ENCODE measurements around the gene RNF5. TPM values are rescaled to one million over a fixed set of nuclear protein-coding genes. Genes with fewer than 3 reads are reported as not detected.

Gene RNF5
- total and polyA plus RNA-seq, 9 of the 15 experiments (the other 6 are each of a cell fraction or from before 2014, with no cell fraction given): 62.2 to 245 (median 129) TPM

DNA sequence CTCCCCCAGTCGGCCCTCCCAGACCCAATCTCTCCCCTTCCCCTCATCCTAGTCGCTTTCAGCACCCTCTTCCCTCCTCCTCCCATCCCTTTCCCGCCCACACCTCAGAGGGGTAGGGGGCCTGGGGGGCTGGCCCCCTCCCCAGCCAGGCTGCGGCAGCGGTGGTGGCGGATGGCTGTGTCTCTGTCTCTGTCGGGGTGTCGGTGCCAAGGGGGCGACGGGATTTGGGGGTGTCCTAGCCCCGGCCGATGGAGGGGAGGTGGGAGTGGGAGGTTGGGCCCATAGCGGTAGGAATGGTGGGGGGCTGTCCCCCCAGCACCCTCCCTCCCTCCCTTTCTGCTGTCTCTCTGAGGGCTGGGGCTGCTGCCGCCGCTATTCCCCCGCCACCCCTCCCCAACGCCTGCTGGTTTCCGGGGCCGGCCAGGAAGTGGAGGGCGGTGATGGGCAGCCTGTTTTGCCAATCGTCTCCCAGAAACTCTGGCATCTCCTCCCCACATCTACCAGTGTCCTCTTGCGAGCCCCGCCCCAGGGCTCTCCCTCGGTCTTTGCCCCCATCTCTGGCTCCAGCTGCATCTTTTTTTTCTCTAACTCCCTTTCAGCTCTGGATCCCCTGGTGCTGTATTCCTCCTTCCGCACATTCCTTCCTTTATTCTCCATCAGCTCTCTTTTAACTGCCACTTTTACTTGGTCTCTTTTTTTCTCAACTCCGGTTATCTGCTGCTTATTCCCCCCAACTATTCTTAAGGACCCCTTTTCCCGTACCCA is 2.3 kb upstream of the RNF5 start, which contains the start of gene AGPAT1 (continued):
- TF ChIP-seq YBX1 (IDR thresholded peaks at IDR 0.05) (peak; percentile 60; the same call in 1 of the 2 replicates), RBM14 (IDR thresholded peaks at IDR 0.05; ENCODE audit: borderline replicate concordance, insufficient read depth, low read depth, low read length) (0 out of 2 replicates have a peak, but pooled peaks have one; percentile 40), SP2 (IDR thresholded peaks at IDR 0.05; ENCODE audit: extremely low read depth, low read depth, low read length, poor library complexity, severe bottlenecking) (peak; percentile 86), ZZZ3 (IDR thresholded peaks at IDR 0.05) (no peak), THRA (IDR thresholded peaks at IDR 0.05) (no peak), TAF1 (IDR thresholded peaks at IDR 0.05; ENCODE audit: control insufficient read depth, extremely low read depth, insufficient read depth, low read length, severe bottlenecking) (peak; percentile 54), DNMT1 (IDR thresholded peaks at IDR 0.05) (peak; percentile 92; the same call in 1 of the 2 replicates), SIX5 (IDR thresholded peaks at IDR 0.05; ENCODE audit: borderline replicate concordance in 1 of 2, insufficient read depth in 1 of 2, low read depth in 1 of 2, low read length in 2 of 2) (no peak), GABPA (tag; conservative IDR thresholded peaks at IDR 0.05; ENCODE audit: low read depth) (peak; percentile 97), RERE (CRISPR knock-in tag; IDR thresholded peaks at IDR 0.05; ENCODE audit: borderline replicate concordance) (peak; percentile 88; the same call in 1 of the 2 replicates), HIVEP1 (CRISPR knock-in tag; IDR thresholded peaks at IDR 0.05) (no peak), ELF4 (CRISPR knock-in tag; IDR thresholded peaks at IDR 0.05) (peak; percentile 60; the same call in 1 of the 2 replicates), TBP (optimal IDR thresholded peaks at IDR 0.05; ENCODE audit: low read depth, low read length) (peak; percentile 32), ZNF316 (IDR thresholded peaks at IDR 0.05) (peak; percentile 20; the same call in 1 of the 2 replicates)
- TF ChIP-seq, protein P1, sequence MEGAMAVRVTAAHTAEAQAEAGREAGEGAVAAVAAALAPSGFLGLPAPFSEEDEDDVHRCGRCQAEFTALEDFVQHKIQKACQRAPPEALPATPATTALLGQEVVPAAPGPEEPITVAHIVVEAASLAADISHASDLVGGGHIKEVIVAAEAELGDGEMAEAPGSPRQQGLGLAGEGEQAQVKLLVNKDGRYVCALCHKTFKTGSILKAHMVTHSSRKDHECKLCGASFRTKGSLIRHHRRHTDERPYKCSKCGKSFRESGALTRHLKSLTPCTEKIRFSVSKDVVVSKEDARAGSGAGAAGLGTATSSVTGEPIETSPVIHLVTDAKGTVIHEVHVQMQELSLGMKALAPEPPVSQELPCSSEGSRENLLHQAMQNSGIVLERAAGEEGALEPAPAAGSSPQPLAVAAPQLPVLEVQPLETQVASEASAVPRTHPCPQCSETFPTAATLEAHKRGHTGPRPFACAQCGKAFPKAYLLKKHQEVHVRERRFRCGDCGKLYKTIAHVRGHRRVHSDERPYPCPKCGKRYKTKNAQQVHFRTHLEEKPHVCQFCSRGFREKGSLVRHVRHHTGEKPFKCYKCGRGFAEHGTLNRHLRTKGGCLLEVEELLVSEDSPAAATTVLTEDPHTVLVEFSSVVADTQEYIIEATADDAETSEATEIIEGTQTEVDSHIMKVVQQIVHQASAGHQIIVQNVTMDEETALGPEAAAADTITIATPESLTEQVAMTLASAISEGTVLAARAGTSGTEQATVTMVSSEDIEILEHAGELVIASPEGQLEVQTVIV (CRISPR knock-in tag; IDR thresholded peaks at IDR 0.05; ENCODE audit: borderline replicate concordance): no peak
- TF ChIP-seq, protein P2, sequence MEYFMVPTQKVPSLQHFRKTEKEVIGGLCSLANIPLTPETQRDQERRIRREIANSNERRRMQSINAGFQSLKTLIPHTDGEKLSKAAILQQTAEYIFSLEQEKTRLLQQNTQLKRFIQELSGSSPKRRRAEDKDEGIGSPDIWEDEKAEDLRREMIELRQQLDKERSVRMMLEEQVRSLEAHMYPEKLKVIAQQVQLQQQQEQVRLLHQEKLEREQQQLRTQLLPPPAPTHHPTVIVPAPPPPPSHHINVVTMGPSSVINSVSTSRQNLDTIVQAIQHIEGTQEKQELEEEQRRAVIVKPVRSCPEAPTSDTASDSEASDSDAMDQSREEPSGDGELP (CRISPR knock-in tag; IDR thresholded peaks at IDR 0.05; ENCODE audit: borderline replicate concordance): peak; percentile 76; the same call in 1 of the 2 replicates

Measured in K562 (cell line).